GM21619 (cell line): Measurements from ENCODE around the gene TCF4.

Experiments used
- ATAC-seq: cut with Tn5 transposase; IDR thresholded peaks from one replicate; pipeline ENCODE4 v1.9.1; 2021; ENCODE audit not compliant: unreplicated experiment

Gene TCF4

DNA sequence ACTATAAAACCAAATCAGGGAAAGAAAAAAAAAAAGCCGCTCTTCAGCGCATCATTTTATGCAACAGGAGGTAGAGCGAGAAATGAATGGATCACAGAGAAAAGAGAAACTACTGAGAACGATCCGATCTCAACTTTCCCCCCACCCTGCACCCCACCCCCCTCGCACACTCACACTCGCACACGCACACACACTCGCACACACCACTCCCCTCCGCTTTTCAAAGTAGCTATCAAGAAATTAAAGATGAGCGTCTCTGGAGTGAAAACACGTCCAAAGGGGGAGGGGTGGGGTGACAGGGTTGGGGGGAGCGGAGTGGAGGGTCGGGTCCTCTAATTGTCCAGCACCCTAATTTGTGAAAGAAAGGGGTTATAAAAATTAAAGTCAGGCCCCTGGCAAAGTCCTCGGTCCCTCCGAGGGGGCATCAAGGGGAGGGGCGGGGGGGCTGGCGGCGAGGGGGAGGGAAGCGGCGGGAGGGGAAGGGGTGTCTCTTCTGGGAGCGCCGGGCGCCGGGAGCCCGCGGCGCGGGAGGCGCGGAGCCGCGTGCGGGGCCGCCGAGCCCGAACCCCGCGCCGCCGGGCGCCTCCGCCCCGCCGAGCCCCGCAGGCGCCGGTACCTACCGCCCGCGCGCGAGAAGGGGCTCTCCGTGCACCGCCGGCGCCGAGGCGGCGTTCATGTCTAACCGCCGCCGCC is 428 bp downstream of the TCF4 start:
- no peak for ATAC-seq

GRCh38 chr18:55585920-55586561 is 2.0 kb downstream of the TCF4 start:
- no peak for ATAC-seq

DNA sequence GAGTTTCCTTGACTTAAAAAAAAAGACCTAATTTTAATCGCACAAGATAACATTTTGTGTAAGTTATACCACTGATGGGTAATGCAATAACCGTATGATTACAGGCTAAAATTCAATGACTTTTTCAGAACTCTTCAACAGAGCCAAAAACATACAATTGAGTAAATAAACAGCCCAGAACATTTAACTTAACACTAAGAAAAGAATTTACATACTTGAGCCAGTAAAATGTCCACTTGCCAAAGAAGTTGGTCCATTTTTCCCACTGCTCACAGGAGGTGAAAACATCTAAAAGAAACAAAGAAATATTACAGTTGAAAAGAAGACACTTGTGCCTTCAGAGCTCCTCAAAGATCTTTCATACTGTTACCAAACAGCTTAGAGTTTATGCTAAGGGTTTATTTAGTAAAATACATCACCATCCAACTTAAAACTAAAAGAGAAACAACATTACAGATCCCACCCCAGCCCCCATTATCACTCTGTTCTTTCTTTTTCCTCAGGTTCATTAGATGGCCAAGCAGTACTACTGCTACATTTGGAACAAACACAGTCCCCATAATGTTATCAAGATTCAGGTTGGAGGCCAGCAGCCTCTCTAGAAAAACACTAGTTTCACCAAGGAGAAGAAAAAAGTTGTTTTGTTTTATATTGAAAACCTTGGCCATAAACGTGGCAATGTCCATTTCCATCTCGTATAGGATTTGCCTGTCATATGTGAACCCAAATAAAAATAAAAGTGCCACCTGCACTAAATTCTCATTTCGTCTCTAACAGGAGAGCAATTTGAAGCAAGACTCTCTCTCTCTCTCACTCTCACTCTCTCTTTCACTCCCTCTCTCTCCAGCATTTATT is 2.7 kb downstream of the TCF4 start:
- ATAC-seq = no peak

- ATAC-seq = no peak
These were observed 3.8 kb downstream of the TCF4 start for GRCh38 chr18:55584201-55584600.

DNA sequence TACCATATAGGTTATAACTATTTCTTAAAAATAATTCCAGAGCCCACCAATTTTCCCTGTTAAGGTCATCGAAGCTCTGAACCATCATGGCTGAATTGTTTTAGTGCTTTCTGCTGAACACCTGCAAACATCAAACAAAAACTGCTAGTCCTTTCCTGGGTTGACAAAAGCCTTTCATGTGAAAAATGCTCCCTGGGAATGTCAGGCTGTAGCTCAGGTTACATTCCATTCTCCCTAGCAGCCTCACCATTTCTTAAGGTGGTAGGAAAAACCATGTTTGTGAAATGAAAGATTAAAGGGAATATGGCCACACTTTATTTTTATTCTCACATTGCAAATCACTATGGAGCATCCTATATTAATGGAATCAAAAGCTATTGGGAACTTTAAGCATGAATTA is 5.7 kb downstream of the TCF4 start:
- no peak for ATAC-seq

- ATAC-seq = no peak
These were observed 8.3 kb downstream of the TCF4 start for GRCh38 chr18:55579501-55580270.

DNA sequence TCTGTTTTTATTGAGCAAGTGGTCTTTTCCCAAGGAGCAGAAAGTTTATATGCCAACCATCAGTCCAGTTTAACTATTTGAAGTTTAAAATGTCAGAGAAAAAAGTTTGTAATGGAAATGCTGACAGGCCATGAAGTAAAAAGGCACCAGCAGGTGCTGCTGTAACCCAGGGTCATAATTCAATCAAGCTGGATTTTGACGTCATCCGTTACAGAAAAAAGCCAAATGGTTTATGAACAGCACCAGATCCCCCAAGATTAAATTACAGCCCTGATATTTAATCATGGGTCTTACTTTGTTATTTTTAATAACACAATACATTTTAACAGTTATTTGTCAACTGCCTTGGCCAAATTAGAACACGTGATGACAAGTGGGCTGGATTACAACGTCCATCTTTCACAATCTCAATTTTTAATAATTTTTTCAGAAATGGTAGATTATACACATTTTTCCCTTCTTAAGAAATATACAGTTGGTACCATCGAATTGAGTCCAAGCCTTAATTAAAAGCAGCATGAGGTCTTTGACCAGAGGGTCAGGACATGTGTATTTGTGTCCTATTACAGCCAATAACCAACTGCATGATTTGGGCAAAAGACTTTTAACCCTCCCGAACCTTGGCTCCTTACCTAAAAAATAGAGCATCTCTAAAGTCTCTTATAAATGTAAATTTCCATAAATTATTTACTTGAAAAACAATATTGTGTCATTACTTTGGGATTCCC is 10.0 kb downstream of the TCF4 start:
- no peak for ATAC-seq

DNA sequence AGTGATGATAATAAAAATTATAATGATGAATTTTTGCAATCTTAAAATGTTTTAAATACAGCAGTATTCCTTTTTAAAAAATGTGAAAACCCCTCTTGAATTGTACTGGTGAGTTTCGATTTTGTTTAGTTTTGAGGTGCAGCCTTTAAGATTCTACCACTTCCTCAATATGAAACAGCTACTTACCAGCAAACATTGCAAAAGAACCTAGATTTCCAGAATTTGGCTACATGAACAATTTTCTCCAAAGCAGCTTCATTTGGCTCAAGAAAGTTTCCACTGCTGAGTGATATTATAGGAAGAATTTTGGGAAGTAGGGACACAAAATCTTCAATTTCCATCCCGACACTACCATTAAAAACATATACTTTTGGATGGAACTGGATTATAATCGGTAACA is 12.0 kb downstream of the TCF4 start:
- ATAC-seq = no peak

DNA sequence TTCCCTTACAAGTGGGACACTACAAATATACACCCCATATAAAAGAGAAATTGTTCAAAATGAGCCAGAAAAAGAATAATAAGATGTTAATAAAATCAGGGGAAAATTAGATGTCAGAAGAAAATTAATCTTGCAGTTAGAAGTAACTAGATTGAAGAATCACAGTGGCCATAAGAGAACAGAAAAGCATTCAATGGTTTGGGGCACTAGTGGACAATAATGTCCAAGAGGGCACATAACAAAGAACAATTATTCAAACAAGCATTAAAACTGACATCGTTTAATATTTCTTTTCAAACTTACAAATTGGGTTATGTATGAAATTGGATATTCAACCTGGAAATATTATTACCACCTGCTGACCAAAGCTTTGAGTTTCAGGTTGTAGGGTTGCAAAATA is 12.9 kb downstream of the TCF4 start:
- no peak for ATAC-seq

GRCh38 chr18:55573386-55573785 is 14.6 kb downstream of the TCF4 start:
- no peak for ATAC-seq

GRCh38 chr18:55570966-55571365 is 17.0 kb downstream of the TCF4 start:
- no peak for ATAC-seq

GRCh38 chr18:55566456-55566935 is 21.5 kb downstream of the TCF4 start:
- no peak for ATAC-seq

- ATAC-seq = no peak
These were observed 28.3 kb downstream of the TCF4 start for GRCh38 chr18:55559739-55560138.

DNA sequence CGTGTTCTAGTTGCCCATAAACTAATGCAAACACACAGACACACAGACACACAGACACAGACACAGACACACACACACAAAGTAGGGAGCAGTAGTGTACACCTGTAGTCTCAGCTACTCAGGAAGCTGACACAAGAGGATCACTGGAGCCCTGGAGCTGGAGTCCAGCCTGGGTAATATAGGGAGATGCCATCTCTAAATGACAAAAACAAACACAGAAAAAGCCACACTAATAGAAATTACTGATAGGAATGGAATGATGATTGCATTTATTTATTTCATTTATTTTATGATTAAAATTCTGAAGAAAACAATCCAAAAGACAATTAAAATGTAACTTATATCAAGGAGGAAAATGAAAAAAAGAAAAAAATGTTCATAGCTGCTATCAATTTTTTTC is 30.8 kb downstream of the TCF4 start:
- no peak for ATAC-seq

DNA sequence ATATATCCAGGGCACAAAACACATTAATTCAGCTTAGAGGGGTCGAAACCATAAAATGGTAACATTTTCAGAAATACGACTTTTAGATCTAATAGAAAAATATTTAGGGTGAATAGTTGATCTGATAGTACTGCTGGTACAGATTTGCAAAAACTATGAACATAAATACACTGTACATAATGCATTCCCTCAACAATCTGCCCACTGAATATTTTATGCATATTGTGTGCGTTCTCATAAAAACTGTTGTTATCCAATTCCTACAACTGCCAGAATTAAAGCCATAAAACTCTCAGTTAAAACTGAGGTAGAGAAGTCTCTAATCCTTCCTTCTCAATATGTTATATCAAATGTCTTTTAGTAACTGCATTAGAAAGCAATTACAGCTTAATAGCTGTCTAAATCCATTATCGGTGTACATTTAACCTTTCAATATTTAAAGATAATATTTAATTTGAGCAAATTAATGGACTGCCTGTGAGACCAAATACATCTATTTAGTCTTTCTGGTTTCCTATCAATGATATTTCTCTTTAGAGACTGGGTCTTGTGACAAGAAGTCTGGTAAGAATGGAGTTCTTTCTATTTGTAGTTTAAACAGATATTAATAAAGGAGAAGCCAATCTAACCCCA is 32.5 kb downstream of the TCF4 start:
- no peak for ATAC-seq

DNA sequence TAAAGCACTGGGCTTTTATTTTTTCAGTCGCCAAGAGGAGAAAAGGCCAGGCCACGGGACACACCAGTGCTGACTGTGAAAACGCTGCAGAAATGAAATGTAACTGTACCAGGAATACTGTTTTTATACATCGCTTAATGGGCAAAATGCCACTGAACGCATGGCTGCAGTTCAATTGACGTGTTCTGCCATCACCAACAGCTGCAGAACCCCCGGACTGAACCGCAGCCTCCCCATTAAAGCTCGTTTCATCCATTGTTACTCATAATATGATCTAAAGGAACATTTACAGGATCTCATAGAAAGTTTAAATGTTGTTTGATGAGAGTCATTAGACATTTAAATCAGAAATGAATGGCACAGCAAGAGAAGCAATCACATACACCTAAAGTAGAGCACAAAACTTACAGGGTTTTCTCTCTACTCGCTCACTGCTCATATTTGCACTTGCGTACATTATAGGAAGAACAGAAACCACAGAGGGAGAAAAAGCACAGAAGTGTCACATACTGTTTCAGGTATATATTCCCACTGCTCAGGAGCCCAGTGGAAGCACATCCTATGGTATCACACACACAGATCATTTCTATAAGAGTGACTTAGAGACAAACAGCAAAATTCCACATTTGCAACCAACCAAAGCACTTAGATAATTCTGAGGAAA is 35.3 kb downstream of the TCF4 start:
- no peak for ATAC-seq

- ATAC-seq = no peak
These were observed 36.8 kb downstream of the TCF4 start for GRCh38 chr18:55551227-55551626.

DNA sequence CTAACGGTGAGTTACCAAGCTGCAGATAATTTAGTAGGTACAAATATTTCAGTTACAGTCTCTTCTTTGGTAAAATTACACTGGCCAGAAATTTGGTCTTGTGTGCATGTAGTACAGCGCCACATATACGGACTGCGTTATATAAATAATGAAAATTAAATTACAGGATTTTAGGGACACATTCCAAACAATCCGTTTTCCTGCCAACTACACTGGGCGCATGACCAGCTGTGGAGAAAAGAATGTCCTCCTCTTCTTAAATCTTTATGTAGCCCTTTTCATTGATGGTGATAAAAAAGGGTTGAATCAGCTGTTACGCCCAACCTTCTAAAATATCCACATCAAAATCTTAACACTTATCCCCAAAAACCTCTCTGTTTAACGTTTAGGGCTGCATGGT is 37.5 kb downstream of the TCF4 start:
- ATAC-seq = no peak

- ATAC-seq = no peak
These were observed 38.4 kb downstream of the TCF4 start for GRCh38 chr18:55549474-55550104.
